ENCODE data around the gene TMEM208.
A peak's percentile ranks its signal among the peaks of the same experiment; 100 is the strongest.

The TMEM208 gene

GRCh38 chr16:67226804-67227566 lies at the start of gene TMEM208:
Gene TMEM208 (plus strand): TSS chr16:67227130. CDS start chr16:67227219, 89 bp downstream.
- DNase-seq (ENCODE audit: low read depth): peak; percentile 98

DNA sequence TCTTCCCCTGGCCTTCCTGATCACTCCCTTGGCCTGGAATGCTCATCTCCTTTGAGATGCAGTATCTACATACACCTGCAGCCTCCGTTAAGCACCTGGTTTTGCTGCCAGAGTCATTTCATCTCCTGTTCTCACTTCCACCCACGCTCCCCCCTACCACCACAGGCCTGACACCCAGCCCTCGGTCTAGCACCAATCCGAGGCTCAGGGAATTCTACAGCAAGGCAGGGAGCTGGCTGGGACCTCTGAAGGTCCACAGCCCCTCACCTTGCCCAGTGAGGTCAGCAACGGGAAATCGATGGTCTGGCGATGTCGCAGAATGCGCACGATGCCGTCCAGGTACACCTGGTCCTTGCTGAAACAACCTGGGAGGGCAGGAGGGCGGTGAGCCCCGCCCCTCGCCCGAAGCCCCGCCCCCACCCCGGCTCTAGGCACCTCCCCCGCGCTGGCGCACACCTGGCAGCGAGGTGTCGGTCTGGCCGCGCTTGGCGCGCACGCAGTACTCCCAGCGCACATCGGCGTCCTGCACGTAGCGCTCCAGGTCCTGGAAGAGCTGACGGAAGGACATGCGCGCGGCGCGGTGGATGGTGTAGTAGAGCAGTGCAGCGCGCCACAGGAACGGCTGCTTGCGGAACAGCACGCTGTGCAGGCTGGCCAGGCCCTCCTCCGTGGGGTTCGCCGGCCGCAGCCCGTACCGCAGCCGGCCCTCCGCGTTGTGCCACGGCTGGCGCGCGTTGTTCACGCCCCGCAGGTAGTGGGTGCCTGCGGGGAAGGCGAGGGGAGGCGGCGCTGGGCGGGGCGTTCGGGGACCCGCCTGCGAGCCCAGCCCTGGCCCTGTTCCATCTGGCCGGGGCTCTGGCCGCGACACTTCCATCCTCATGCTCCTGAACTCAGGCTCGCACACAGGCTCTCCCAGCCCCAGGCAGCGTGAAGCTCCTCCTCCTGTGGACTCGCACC lies 48.9 kb upstream of the TMEM208 start:
- DNase-seq (ENCODE audit: low read depth): no peak

GRCh38 chr16:67179421-67180080 lies 47.4 kb upstream of the TMEM208 start:
- no peak for DNase-seq (ENCODE audit: low read depth)

GRCh38 chr16:67180166-67180565 lies 46.8 kb upstream of the TMEM208 start:
- no peak for DNase-seq (ENCODE audit: low read depth)

- peak; percentile 83 for DNase-seq (ENCODE audit: low read depth)
Measured at GRCh38 chr16:67181346-67181745, 45.6 kb upstream of the TMEM208 start.

- DNase-seq (ENCODE audit: low read depth): no peak
Measured at GRCh38 chr16:67182288-67182687, 44.6 kb upstream of the TMEM208 start.

- DNase-seq (ENCODE audit: low read depth): no peak
Measured at GRCh38 chr16:67183284-67183626, 43.7 kb upstream of the TMEM208 start.

DNA sequence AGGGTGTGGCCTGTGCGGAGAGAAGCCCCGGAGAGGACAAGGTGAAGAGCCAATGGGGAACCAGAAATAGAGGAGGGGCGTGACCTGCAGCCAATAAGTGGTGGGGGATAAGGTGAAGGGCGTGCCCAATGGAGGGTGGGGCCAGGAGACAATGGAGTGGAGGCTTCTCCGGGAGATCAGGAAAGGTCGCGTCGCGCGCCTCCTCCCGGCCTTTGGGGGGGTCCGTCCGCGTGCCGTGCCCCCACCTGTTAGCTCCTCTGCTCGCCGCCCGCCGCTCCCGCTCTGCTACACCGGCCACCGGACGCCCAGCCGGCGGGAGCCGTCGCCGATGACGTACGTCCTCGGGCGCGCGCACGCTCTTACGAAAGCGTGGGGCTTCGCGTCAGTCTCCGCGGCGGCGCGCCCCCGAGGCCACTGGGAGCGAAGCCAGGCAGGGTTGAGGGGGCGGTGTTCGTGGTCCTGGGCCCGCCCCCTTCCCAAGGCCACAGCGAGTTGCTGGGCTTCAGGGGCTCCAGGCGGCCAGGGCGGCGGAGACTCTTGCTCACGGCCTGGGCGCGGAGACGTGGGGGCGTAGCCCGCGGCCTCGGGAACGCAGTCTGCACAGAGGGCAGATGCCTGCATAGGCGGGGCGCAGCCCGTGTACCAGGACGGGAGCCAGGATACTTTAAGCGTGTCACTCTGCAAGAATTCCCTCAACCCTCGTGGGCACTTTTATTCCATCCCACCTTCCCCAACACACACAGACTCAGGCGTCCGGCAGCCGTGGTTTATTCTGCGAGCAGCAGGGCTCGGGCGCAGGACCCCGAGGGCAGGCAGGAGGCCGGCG lies 43.1 kb upstream of the TMEM208 start, which contains the start of gene MATCAP1:
Gene MATCAP1, minus strand, starts transcription at position 337 of the 826 bp plus-strand sequence. CDS start 3,353 bp downstream, outside the sequence.
- peak; percentile 96 for DNase-seq (ENCODE audit: low read depth)

GRCh38 chr16:67184453-67184994 lies 42.4 kb upstream of the TMEM208 start:
- no peak for DNase-seq (ENCODE audit: low read depth)

DNA sequence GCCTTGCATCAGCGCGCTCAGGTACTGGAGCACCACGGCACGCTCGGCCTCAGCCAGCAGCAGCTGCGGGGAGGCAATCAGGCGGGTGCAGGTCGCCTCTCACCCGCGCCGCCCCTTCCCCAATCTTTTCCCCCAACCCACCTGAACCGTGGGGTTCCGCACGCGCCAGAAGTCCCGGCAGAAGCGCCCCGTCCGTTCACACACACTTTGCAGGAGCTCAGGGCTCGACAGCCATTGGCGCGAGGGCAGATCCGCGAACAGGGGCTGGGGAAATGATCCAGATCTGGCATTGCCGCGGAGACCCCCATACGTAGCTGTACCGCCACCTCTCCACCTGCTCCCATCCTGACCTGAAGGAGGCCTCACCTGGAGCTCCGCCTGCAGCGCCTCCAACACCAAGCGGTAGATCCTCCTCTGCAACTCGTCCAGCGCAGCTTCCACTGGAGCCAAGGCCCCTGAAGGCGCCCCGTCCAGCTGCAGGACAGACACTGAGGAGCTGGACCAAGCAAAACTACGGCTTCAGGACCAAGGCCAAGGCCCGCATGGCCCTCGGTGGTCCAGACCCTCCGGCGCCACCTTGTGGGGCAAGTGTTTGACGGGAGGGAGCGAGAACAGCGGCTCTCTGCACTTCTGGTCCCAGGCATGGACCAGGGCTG lies 41.8 kb upstream of the TMEM208 start:
- DNase-seq (ENCODE audit: low read depth): peak; percentile 82

GRCh38 chr16:67185651-67186134 lies 41.2 kb upstream of the TMEM208 start:
- no peak for DNase-seq (ENCODE audit: low read depth)

DNA sequence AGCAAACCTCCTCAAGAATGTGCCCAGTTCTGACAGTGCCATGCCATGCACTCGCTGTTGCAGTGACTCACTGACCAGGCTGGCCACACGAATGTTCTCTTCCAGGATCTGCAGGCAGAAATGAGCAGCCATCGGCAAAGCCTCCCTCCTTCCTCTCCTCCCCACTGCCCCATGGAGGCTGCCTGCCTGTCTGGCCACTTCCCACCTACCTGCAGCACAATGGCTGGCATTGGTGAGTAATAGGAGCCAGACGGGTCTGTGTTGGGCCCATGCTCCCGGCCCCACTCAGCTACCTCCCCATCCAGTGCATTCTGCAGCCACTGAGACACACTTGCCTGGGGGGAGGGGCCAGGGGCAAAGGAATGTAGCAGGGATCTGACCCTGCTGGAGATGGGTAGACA lies 40.4 kb upstream of the TMEM208 start:
- no peak for DNase-seq (ENCODE audit: low read depth)

- no peak for DNase-seq (ENCODE audit: low read depth)
Measured at GRCh38 chr16:67187175-67187890, 39.6 kb upstream of the TMEM208 start.

DNA sequence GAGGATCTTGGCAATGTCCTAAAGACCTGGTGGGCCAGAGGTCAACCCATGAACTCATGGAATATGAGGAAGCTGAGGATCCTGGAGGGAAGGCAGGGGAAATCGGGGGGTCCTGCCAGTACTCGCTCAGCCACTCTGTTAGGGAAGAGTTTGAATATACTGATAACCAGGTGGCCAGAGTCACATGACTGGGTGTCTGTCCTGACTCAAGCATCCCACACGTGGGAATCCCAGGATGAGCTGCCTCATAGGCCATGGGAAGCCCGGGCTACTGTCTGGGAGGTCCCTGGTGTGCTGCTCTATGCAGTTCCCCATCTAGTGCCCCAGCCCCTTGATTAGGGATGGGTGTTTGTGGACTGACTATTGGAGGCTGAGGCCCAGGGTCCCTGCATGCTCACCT lies 38.6 kb upstream of the TMEM208 start:
- no peak for DNase-seq (ENCODE audit: low read depth)

- DNase-seq (ENCODE audit: low read depth): no peak
Measured at GRCh38 chr16:67188798-67189197, 38.1 kb upstream of the TMEM208 start.

- no peak for DNase-seq (ENCODE audit: low read depth)
Measured at GRCh38 chr16:67190041-67190440, 36.9 kb upstream of the TMEM208 start, which contains the start of gene EXOC3L1. Gene EXOC3L1 (minus strand): TSS chr16:67190136. CDS start chr16:67189676, 460 bp downstream.

GRCh38 chr16:67190448-67191399 lies 36.2 kb upstream of the TMEM208 start:
- DNase-seq (ENCODE audit: low read depth): no peak

- DNase-seq (ENCODE audit: low read depth): no peak
Measured at GRCh38 chr16:67191411-67191994, 35.4 kb upstream of the TMEM208 start.
